ENCODE measurements around the gene LMX1B. TPM values are rescaled to one million over a fixed set of nuclear protein-coding genes. Genes with fewer than 3 reads are reported as not detected.

Gene LMX1B
- total and polyA plus RNA-seq, 3 donors from 2014 or later = 2.8 to 7.6 (median 7.6) TPM

DNA sequence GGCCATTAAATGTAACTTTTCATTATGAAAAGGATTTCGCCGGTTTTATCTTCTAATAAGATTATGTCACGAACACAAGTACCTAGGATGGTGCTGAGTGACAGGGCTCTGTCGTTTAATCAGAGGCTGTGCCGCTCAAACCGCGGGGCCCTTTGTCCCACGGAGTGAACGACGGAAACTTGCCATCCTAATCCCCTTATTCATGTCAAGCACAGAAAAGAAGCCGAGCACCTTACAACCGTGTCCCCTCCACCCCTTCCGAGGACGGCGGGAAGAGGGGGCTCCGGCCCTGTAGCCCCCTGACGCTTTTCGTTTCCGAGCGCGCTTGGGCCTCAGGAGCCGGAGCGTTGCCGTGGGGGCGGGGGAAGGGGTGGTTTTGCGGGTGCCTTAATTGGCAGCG, 11.2 kb downstream of the LMX1B start:
- H3K27me3 ChIP-seq = no peaks in the 10 kb centered on the region
- TF ChIP-seq, protein P1, sequence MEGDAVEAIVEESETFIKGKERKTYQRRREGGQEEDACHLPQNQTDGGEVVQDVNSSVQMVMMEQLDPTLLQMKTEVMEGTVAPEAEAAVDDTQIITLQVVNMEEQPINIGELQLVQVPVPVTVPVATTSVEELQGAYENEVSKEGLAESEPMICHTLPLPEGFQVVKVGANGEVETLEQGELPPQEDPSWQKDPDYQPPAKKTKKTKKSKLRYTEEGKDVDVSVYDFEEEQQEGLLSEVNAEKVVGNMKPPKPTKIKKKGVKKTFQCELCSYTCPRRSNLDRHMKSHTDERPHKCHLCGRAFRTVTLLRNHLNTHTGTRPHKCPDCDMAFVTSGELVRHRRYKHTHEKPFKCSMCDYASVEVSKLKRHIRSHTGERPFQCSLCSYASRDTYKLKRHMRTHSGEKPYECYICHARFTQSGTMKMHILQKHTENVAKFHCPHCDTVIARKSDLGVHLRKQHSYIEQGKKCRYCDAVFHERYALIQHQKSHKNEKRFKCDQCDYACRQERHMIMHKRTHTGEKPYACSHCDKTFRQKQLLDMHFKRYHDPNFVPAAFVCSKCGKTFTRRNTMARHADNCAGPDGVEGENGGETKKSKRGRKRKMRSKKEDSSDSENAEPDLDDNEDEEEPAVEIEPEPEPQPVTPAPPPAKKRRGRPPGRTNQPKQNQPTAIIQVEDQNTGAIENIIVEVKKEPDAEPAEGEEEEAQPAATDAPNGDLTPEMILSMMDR (IDR thresholded peaks at IDR 0.05) = no peak
- TF ChIP-seq POLR2A (IDR thresholded peaks at IDR 0.05) = no peak
- intact Hi-C loops (cut with DNase I; ENCODE audit: low total_unique reads) = no loop called here

GRCh38 chr9:126625329-126626126, 11.8 kb downstream of the LMX1B start:
- Histone ChIP-seq H3K4me3 (peak overlapping the region; percentile 4 to 29), H3K27ac (no peak overlapping the region), H3K27me3 (no peaks in the 10 kb centered on the region), H3K36me3 (ENCODE audit: low read depth, missing control alignments) (no peaks in the 10 kb centered on the region), H3K4me1 (peaks cover 13% of the 10 kb centered on the region), H3K9me3 (no peaks in the 10 kb centered on the region)
- DNase-seq = no peak
- WGBS, 2 donors = 3 to 14% methylated on average over 30 to 63 of the region's 64 CpGs
- TF ChIP-seq POLR2A (IDR thresholded peaks at IDR 0.05) = no peak
- TF ChIP-seq, protein P1 (IDR thresholded peaks at IDR 0.05) = no peak
- intact Hi-C loops (cut with DNase I; ENCODE audit: low total_unique reads) = no loop called here

More for the DNA sequence above, 11.2 kb downstream of the LMX1B start:
- H3K4me3 ChIP-seq = no peak overlapping the region
- no peak for DNase-seq
- 11 to 12% methylated on average over 11 to 27 of the region's 27 CpGs for WGBS, 2 donors
- no peaks in the 10 kb centered on the region for H3K36me3 ChIP-seq (ENCODE audit: low read depth, missing control alignments)
- no peaks in the 10 kb centered on the region for H3K9me3 ChIP-seq
- no peak overlapping the region for H3K27ac ChIP-seq
- peaks cover 13% of the 10 kb centered on the region for H3K4me1 ChIP-seq

DNA sequence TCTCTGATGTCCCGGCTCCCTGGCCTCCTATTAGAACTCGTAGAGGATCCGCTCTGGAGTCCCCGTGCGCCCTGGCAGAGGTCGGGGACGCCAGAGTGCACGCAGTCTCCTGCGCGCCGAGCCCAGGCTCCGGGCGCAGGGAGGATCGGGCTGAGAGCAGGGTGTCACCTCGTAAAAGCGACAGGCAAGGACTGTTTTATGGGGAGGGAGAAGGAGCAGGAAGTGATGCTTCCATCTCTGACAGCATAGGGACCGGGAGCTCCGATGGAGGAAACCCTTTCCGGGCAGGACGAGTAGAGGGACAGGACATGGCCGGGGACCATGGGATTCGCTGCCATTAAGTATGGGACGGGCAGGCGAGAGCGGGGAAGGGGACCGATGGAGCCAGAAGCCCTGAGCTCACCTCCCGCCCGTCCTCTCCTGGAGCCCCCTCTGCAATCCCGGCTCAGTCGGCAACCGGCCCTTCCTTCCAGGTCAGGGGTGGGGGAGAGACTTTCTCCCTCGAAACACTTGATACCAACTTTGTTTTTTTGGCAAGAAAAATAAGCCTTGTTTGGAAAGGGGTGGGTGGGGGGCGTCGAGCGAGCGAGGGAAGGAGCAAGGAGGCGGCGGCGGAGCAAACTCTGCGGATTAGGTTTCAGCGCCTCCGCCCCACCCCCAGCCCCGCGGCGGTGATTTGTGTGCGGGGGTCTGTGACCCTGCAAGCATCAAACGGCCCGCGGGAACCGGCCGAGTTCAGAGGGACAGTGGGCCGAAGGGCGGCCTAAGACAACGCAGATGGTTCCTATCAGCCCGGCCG, 12.6 kb downstream of the LMX1B start:
- Histone ChIP-seq H3K4me3 (peak overlapping the region; percentile 4 to 29), H3K36me3 (ENCODE audit: low read depth, missing control alignments) (no peaks in the 10 kb centered on the region), H3K27ac (no peak overlapping the region), H3K27me3 (no peaks in the 10 kb centered on the region), H3K4me1 (peaks cover 13% of the 10 kb centered on the region), H3K9me3 (no peaks in the 10 kb centered on the region)
- 8 to 20% methylated on average over 32 to 56 of the region's 56 CpGs for WGBS, 2 donors
- TF ChIP-seq POLR2A (IDR thresholded peaks at IDR 0.05) = no peak
- TF ChIP-seq, protein P1 (IDR thresholded peaks at IDR 0.05) = no peak
- intact Hi-C loops (cut with DNase I; ENCODE audit: low total_unique reads) = no loop called here
- no peak for DNase-seq

GRCh38 chr9:126626926-126627233, 13.2 kb downstream of the LMX1B start:
- no peak overlapping the region for H3K27ac ChIP-seq
- intact Hi-C loops (cut with DNase I; ENCODE audit: low total_unique reads) = no loop called here
- H3K36me3 ChIP-seq (ENCODE audit: low read depth, missing control alignments) = no peaks in the 10 kb centered on the region
- TF ChIP-seq, protein P1 (IDR thresholded peaks at IDR 0.05) = no peak
- no peak for TF ChIP-seq POLR2A (IDR thresholded peaks at IDR 0.05)
- no peaks in the 10 kb centered on the region for H3K9me3 ChIP-seq
- H3K4me3 ChIP-seq = no peak overlapping the region
- no peaks in the 10 kb centered on the region for H3K27me3 ChIP-seq
- no peak for DNase-seq
- 45 to 62% methylated on average over 8 to 11 of the region's 14 CpGs for WGBS, 2 donors
- H3K4me1 ChIP-seq = peaks cover 11% of the 10 kb centered on the region
